Activated CD8-positive, alpha-beta T cell treated with anti-CD3 and anti-CD28 coated beads, Interleukin-2, amount 10 ng/mL, durations not matched to agents 7 days and 5 days (primary cell): ENCODE measurements around the gene RPL23. TPM values are rescaled to one million over a fixed set of nuclear protein-coding genes. Genes with fewer than 3 reads are reported as not detected.
A peak's percentile ranks its signal among the peaks of the same experiment; 100 is the strongest.

Source experiments
- ATAC-seq: fragments of 150-1000 bp; cut with Tn5 transposase; one replicate; pipeline ENCODE4 v1.10.0; 2021; ENCODE audit warnings: moderate library complexity
- CTCF ChIA-PET: fragments of 350-600 bp; sonication (Branson Sonifier 250); formaldehyde crosslinking; loops from one replicate; lab custom pipeline; 2021; ENCODE audit warnings: antibody characterized with exemption; lab: Charles Lee
- POLR2A ChIA-PET: fragments of 350-600 bp; sonication (Branson Sonifier 250); formaldehyde crosslinking; loops from one replicate; lab custom pipeline; 2021; ENCODE audit warnings: antibody characterized with exemption; lab: Charles Lee
- DNase-seq: peaks from one replicate; pipeline ENCODE4 v3.0.0-alpha.2; 2020
- H3K27ac Mint-ChIP-seq: one replicate; pipeline ENCODE4 v1.8.0; 2021; ENCODE audit warnings: mild to moderate bottlenecking, mixed read lengths
- H3K27me3 Mint-ChIP-seq: one replicate; pipeline ENCODE4 v1.8.0; 2021; ENCODE audit warnings: low read depth, mixed read lengths
- H3K36me3 Mint-ChIP-seq: one replicate; pipeline ENCODE4 v1.8.0; 2021; ENCODE audit warnings: low read depth, mixed read lengths
- H3K4me1 Mint-ChIP-seq: one replicate; pipeline ENCODE4 v1.8.0; 2021; ENCODE audit warnings: low read depth, mixed read lengths
- H3K4me3 Mint-ChIP-seq: one replicate; pipeline ENCODE4 v1.8.0; 2021; ENCODE audit warnings: mild to moderate bottlenecking, mixed read lengths
- H3K9me3 Mint-ChIP-seq: one replicate; pipeline ENCODE4 v1.8.0; 2022; ENCODE audit warnings: mixed read lengths; ENCODE audit not compliant: insufficient read depth
- total RNA-seq, 2 experiments: library from RNA; stranded (reverse); gene quantifications; one replicate each; pipeline ENCODE4 v1.2.3, GENCODE V29; 2021

The RPL23 gene
- total RNA-seq, 2 experiments from 2014 or later = 1,130 to 1,164 TPM

DNA sequence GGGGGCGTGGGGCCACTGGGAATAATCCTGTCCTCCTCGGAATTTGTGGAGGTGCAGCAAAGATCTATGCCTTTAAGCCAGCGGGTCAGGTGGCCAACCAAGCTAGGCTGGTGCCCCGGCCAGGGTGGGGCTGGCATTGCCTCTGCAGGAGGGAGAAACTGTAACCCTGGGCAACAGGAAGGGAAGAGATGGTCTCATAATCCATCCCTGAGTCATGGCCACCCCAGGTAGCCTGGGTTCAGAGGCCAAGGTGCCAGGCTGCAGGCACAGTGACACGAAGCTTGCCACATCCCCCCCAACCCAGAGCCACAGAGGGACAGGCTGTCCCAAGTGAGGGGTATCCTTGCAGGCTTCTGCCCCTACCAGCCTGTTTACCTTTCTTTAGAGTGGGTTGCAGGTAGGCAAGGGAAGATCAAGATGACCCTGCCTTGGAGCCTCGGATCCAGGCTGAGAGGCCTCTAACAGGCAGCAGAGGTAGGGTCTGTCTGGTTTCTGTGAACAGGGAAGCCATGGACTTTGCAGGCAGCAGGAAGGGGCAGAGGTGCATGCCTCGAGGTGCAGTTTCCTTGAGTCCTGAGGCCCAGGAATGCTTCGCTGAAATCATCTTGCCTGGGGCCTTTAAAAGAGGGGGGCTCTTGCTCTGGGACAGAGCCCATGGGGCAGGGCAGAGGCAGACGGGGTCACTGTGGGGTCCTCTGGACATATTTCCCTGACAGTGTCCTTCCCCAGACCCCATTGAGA, 20.3 kb upstream of the RPL23 start:
- Mint-ChIP-seq H3K27me3 (no peaks in the 10 kb centered on the region), H3K27ac (peak overlapping the region; percentile 79), H3K9me3 (no peaks in the 10 kb centered on the region), H3K36me3 (peaks cover 60% of the 10 kb centered on the region), H3K4me3 (peak overlapping the region; percentile 42), H3K4me1 (peaks cover 74% of the 10 kb centered on the region)
- ATAC-seq = no peak
- ChIA-PET POLR2A (interaction anchor here (0.8 to 2.1 kb wide), 5 partner anchors 8 to 25 kb away, joined by 3 to 9 read pairs (median 5); partner anchors contain the start of gene RPL23), CTCF (interaction anchor here (1.5 to 8.3 kb wide), 2 partner anchors 27 to 279 kb away, joined by 5 to 82 read pairs; no protein-coding TSS in a partner anchor)
- no peak for DNase-seq

DNA sequence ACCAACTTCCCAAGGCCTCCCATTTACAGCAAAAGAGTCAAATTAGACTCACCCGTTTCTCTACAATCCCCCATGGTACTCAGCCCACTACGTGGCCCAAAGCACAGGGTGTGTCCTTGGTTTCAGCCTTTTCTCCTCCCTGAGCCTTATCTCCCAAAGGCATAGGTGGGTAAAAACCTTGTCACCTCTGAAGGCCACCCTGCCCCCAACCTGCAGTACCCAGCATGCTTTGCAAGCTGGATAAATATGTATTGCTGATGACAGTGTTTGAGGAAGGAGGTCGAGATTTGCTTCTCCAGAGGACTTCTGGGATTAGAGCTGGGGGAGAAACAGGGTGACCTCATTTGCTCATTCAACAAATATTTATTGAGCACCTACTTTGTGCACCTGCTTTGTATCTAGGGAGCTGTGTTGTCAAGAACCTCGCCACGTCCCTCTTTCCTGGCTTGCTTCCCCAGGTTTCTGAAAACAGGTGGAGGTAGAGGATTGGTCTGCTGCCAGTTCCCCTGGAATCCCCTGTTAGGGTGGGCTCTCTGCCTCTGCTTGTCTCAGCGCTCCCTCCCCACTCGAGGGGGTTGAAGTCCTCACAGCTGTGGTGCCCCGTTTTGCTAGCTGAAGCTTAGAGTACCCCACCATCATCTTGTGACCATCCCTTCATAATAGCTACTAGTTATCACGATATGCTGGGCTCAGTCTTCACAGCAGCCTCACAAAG, 19.3 kb upstream of the RPL23 start:
- Mint-ChIP-seq H3K27ac (peak overlapping the region; percentile 83), H3K4me3 (peak overlapping the region; percentile 99), H3K27me3 (no peaks in the 10 kb centered on the region), H3K9me3 (no peaks in the 10 kb centered on the region), H3K4me1 (peaks cover 74% of the 10 kb centered on the region), H3K36me3 (peaks cover 50% of the 10 kb centered on the region)
- ChIA-PET CTCF (interaction anchor here (1.2 to 8.3 kb wide), 6 partner anchors 9 to 280 kb away, joined by 5 to 82 read pairs (median 14); partner anchors contain the start of gene LASP1NB), POLR2A (interaction anchor here (0.6 to 2.4 kb wide), 9 partner anchors 9 to 280 kb away, joined by 3 to 16 read pairs (median 3); partner anchors contain the start of gene RPL23)
- ATAC-seq = no peak
- DNase-seq = no peak

DNA sequence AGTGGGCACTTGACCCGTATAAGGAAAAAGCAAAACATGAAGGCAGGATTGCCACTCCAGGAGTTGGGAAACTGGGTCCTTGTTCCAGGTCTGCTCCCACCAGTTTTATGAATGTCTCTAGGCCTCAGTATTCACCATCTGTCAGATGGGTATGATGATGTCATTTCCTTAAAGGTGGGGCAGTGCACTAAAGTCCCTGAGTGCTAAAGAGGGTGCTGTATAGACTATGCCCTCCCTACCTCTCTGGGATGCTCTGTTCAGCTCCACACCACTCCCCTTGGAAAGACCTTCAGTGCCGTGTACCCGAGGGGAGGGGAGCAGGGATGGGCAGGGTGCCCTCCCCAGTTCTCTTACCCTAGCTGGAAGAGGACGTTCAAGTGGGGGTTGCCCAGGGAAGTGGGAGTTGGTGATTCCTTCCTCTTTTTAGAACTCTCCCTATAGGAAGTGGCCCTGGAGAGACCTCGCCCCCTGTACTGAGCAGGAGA, 18.5 kb upstream of the RPL23 start:
- DNase-seq (no peak), ATAC-seq (no peak)
- POLR2A ChIA-PET = interaction anchor here (0.7 to 5.9 kb wide), 10 partner anchors 9 to 52 kb away, joined by 3 to 113 read pairs (median 4); partner anchors contain the start of gene RPL23
- H3K27ac Mint-ChIP-seq = peak overlapping the region; percentile 83
- peaks cover 72% of the 10 kb centered on the region for H3K4me1 Mint-ChIP-seq
- H3K27me3 Mint-ChIP-seq = no peaks in the 10 kb centered on the region
- peak overlapping the region; percentile 99 for H3K4me3 Mint-ChIP-seq
- no peaks in the 10 kb centered on the region for H3K9me3 Mint-ChIP-seq
- H3K36me3 Mint-ChIP-seq = peaks cover 46% of the 10 kb centered on the region
- CTCF ChIA-PET = interaction anchor here (1.1 to 8.3 kb wide), 11 partner anchors 10 to 303 kb away, joined by 3 to 82 read pairs (median 9); partner anchors contain the start of genes LASP1NB and PLXDC1

DNA sequence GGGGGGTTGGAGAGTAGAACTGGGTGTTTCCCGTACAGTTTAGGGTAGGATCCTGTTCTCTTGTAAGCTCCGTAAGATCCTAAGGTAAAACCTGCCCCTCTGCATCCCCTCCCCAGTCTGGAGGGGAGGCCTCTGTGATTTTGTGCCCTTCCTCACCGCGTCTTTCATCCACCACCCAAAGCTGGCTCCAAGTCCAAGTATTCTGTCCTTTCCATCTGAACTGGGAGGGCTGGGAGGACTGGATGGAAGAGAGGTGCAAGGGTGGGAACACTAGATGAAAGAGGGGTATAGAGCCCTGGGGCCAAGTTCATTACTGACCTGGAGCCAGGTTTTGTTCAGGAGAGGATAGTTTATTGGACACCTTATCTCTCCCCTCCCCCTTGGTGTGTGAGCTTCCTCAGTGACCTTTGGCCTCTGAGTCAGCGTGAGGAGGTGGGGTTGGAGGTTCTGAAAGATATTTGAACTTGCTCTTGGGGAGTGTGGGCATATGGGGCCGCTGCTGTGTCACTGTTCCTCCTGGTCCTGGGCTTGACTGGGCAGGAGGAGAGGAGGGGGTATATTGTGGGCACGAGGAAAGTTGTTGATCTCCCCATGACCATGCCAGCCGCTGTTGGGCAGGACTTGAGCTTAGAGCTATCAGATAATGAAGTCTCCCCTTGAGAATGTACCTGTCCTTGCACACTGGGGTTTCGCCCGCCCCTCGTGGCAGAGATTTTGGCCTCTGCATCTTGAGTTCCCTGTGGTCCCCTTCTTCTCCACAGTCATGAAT, 17.9 kb upstream of the RPL23 start:
- H3K4me1 Mint-ChIP-seq = peaks cover 66% of the 10 kb centered on the region
- DNase-seq (peak; percentile 86), ATAC-seq (peak; percentile 15)
- H3K4me3 Mint-ChIP-seq = peak overlapping the region; percentile 99
- no peaks in the 10 kb centered on the region for H3K9me3 Mint-ChIP-seq
- H3K27me3 Mint-ChIP-seq = no peaks in the 10 kb centered on the region
- CTCF ChIA-PET = interaction anchor here (0.8 to 8.3 kb wide), 13 partner anchors 10 to 303 kb away, joined by 3 to 82 read pairs (median 12); partner anchors contain the start of genes LASP1NB, PLXDC1 and RPL23
- H3K36me3 Mint-ChIP-seq = peaks cover 40% of the 10 kb centered on the region
- peak overlapping the region; percentile 83 for H3K27ac Mint-ChIP-seq
- POLR2A ChIA-PET = interaction anchor here (0.8 to 5.9 kb wide), 10 partner anchors 10 to 54 kb away, joined by 3 to 113 read pairs (median 6); partner anchors contain the start of genes LASP1NB and RPL23

DNA sequence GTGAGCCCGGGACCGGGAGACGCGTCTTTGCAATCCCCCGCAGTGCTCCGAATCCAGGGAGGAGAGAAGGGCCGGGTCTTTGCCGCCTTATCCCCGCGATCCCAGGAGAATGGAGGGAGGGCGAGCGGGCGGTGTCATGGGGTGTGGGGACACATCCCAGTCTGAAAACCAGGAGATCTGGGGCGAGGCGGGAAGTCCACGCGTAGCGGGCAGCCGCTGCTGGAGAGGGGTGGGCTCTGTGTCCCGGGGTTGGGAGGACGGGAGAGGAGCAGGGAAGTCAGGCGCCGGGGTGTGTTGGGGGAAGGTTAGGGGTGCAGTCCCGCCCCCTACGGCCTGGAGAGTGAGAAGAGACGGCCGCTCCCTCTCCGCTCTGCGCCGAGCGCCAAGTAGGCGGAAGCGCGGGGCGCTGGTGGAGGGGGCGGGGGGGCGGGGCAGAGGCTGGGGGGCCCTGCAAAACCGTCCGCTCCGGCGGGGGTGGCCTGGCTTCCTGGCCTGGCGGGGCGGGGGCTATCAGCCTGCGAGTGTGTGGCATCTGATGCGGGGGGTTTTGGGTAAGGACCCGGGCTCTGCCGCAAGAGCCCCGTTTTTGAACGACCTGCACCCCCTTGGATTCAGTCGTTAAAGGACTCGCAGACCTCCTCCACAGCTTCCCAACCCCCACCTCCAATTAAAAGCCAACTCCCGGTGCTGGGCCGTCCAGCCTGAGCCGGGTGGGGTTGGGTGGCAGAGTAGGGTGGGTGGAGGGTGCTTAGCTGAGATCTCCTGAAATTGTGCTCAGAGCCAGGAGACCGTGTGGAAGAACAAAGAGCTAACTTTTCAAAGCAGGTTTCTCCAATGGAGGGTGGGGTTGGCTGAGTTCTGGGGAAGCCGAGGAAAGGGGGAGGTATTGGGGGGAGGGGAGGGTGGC, 17.0 kb upstream of the RPL23 start:
- Mint-ChIP-seq H3K36me3 (peaks cover 40% of the 10 kb centered on the region), H3K27me3 (no peaks in the 10 kb centered on the region), H3K9me3 (no peaks in the 10 kb centered on the region), H3K4me1 (peaks cover 58% of the 10 kb centered on the region), H3K4me3 (peak overlapping the region; percentile 99), H3K27ac (peak overlapping the region; percentile 95)
- CTCF ChIA-PET = interaction anchor here (0.8 to 8.3 kb wide), 17 partner anchors 11 to 304 kb away, joined by 4 to 82 read pairs (median 8); partner anchors contain the start of genes LASP1NB, PLXDC1, PSMB3 and RPL23
- POLR2A ChIA-PET = interaction anchor here (0.8 to 5.9 kb wide), 15 partner anchors 10 to 284 kb away, joined by 3 to 113 read pairs (median 7); partner anchors contain the start of genes CWC25, FBXO47, LASP1NB and RPL23
- ATAC-seq (peak; percentile 55), DNase-seq (peak; percentile 86)

DNA sequence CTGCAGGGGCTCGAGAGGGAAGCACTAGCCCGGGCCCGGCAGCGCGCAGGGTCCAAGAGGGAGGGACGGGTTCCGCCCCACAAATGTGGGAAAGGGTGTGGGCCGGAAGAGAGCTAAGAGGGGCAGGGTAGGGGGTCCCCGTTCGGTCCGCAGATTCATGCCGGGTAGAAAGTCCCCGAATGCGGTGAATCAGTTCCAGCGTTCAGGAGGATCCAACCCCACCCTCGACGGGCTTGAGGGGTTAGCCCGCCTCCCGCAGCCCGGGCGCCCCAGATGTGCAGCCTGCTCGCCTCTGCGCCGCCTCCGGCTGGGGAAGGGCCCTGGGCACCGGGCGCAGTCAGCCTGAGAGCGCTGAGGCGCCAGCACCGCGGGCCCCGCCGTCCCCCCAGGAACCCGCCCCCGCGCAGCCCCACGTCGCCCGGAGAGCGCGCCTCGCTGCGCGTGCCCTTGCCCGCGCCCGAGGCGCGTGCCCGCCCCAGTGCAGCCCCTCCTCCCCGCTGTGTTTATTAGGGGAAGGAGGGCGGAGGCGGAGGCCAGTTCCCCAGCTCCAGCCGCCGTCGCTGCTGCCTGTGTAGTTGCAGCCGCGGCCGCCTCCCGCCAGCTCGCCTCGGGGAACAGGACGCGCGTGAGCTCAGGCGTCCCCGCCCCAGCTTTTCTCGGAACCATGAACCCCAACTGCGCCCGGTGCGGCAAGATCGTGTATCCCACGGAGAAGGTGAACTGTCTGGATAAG, 16.2 kb upstream of the RPL23 start, which contains the start of gene LASP1:
LASP1 (plus strand) TSS at position 533 of the 733 bp plus-strand sequence; CDS start at position 665, 132 bp downstream.
- ChIA-PET POLR2A (interaction anchor here (0.6 to 5.9 kb wide), 21 partner anchors 8 to 330 kb away, joined by 3 to 113 read pairs (median 4); partner anchors contain the start of genes CWC25, FBXO47, LASP1NB and RPL19), CTCF (interaction anchor here (0.5 to 8.3 kb wide), 18 partner anchors 11 to 375 kb away, joined by 3 to 82 read pairs (median 5); partner anchors contain the start of genes PLXDC1, PSMB3 and RPL23)
- H3K27ac Mint-ChIP-seq = peak within 1 kb of the TSS; percentile 95
- peaks cover 50% of the 10 kb centered on the region for H3K4me1 Mint-ChIP-seq
- DNase-seq = peak; percentile 92
- H3K4me3 Mint-ChIP-seq = peak within 1 kb of the TSS; percentile 99
- no peaks in the 10 kb centered on the region for H3K9me3 Mint-ChIP-seq
- peak; percentile 71 for ATAC-seq
- peaks cover 37% of the 10 kb centered on the region for H3K36me3 Mint-ChIP-seq
- no peaks in the 10 kb centered on the region for H3K27me3 Mint-ChIP-seq

DNA sequence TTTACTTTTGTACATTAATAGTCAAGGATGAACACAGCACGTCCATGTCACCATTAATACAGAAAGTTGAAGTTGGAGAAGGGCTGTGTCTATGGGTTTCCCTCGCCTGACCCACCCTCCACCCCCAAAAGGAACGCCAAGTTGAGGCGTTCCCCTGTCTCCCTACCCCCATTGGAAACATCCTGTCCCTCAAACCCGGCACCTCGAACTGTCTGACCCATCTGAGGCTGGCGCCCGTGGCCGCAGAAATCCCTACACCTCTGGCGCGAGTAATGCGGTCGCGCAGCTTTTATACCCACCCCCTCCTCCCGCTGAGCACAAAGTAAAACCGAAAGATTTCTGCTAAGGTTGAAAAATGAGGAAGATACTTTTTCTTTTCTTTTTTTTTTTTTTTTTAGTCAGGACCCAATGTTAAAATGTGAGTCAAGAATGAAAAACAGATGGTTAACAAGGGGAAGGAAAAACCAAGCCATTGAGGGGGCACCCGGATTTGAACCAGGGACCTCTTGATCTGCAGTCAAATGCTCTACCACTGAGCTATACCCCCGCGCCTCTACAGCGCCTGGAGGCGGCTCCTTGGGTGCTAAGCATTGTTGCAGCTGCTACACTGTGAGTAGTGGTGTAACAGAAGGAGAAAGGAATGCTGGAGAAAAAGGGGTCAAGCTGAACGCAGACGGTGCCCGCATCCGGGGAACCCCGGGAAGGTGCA, 15.4 kb upstream of the RPL23 start:
- Mint-ChIP-seq H3K27me3 (no peaks in the 10 kb centered on the region), H3K36me3 (peaks cover 35% of the 10 kb centered on the region), H3K27ac (peak overlapping the region; percentile 85), H3K4me3 (peak overlapping the region; percentile 99), H3K4me1 (peaks cover 42% of the 10 kb centered on the region), H3K9me3 (no peaks in the 10 kb centered on the region)
- DNase-seq = peak; percentile 90
- ChIA-PET POLR2A (interaction anchor here (0.7 to 5.9 kb wide), 19 partner anchors 9 to 331 kb away, joined by 3 to 113 read pairs (median 4); partner anchors contain the start of genes CWC25, FBXO47, RPL19 and RPL23), CTCF (interaction anchor here (0.8 to 8.3 kb wide), 18 partner anchors 12 to 376 kb away, joined by 3 to 82 read pairs (median 6); partner anchors contain the start of genes PLXDC1, PSMB3 and RPL23)
- ATAC-seq = peak; percentile 54

DNA sequence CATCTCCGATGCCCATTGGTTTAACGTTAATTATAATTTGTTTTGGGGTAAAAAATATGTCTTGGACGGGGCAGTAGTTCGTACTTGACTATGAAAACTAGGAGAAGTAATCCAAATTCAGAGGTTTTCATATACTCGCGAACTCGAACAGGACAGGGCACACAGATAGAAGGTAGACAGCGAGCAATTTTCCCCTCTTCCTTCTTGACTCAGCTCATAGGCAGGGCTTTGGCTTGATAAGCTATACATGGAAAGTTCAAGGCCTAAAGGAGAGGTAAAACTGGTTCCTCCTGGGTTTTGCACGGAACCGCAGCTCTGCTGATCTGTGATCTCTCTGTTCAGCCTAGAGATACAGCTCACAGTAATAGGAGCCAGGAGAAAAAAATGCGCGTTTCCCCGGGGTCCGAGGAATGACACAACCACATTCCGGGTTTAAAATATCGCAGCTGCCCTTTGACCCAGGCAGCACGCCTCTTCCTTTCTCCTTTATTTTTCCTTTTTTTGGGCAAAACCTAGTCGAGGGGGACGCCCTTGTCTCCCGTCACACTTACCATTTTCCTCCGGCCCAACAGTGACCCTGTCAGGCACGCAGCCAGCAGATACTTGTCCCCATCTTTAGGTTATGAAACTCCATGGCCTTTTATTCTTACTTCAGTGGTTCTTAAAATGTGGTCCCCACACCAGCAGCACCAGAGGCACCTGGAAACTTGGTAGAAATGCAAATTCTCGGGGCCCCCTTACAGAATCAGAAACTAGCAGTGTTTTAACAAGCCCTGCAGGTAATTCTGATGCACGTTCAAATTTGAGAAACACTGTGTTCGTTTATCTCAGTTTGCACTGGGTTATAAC, 14.7 kb upstream of the RPL23 start:
- Mint-ChIP-seq H3K4me1 (peaks cover 37% of the 10 kb centered on the region), H3K27me3 (no peaks in the 10 kb centered on the region), H3K27ac (peak overlapping the region; percentile 85), H3K36me3 (peaks cover 29% of the 10 kb centered on the region), H3K9me3 (no peaks in the 10 kb centered on the region), H3K4me3 (peak overlapping the region; percentile 99)
- ChIA-PET POLR2A (interaction anchor here (1.1 to 5.9 kb wide), 4 partner anchors 12 to 31 kb away, joined by 3 to 113 read pairs (median 41); partner anchors contain the start of gene RPL23), CTCF (interaction anchor here (0.8 to 8.3 kb wide), 16 partner anchors 8 to 377 kb away, joined by 3 to 82 read pairs (median 6); partner anchors contain the start of genes LASP1NB, PLXDC1 and RPL23)
- DNase-seq = peak; percentile 45
- ATAC-seq = no peak
